HepG2 (cell line): ENCODE results near the gene PIGC. TPM values are rescaled to one million over a fixed set of nuclear protein-coding genes. Genes with fewer than 3 reads are reported as not detected.
A peak's percentile ranks its signal among the peaks of the same experiment; 100 is the strongest.

Source experiments
- ASH2L ChIP-seq: fragments of 300-600, 200-600 bp; sonication (generic); IDR thresholded peaks from 2 replicates; pipeline ENCODE4 v1.7.0; 2017; ENCODE audit warnings: low read depth, mild to moderate bottlenecking, moderate library complexity, mixed read lengths, low read length; ENCODE audit not compliant: insufficient read length
- CAMTA2 ChIP-seq: sonication (generic); formaldehyde crosslinking; IDR thresholded peaks from 2 replicates; pipeline ENCODE4 v1.4.0; 2020; ENCODE audit warnings: mild to moderate bottlenecking, missing genetic modification reagents, borderline replicate concordance
- CEBPG ChIP-seq: IDR thresholded peaks from 2 replicates; pipeline ENCODE4 v1.6.1; 2016
- FOSL1 ChIP-seq: sonication (generic); formaldehyde crosslinking; IDR thresholded peaks from 2 replicates; pipeline ENCODE4 v1.9.0; 2021; ENCODE audit warnings: missing genetic modification reagents, borderline replicate concordance
- FOXA3 ChIP-seq: IDR thresholded peaks from 2 replicates; pipeline ENCODE4 v1.6.1; 2016; ENCODE audit warnings: missing genetic modification reagents, missing compliant biosample characterization
- GZF1 ChIP-seq: sonication (generic); formaldehyde crosslinking; IDR thresholded peaks from 2 replicates; pipeline ENCODE4 v1.5.1; 2020; ENCODE audit warnings: mild to moderate bottlenecking, missing genetic modification reagents
- JUNB ChIP-seq: sonication (generic); formaldehyde crosslinking; IDR thresholded peaks from 2 replicates; pipeline ENCODE4 v1.8.0; 2022; ENCODE audit warnings: missing genetic modification reagents, mild to moderate bottlenecking, borderline replicate concordance
- MYNN ChIP-seq: sonication (generic); formaldehyde crosslinking; IDR thresholded peaks from 2 replicates; pipeline ENCODE4 v1.4.0; 2020; ENCODE audit warnings: mild to moderate bottlenecking, low read depth, missing genetic modification reagents
- NCOR1 ChIP-seq: fragments of 200-600 bp; sonication (generic); IDR thresholded peaks from 2 replicates; pipeline ENCODE4 v1.7.0; 2017; ENCODE audit warnings: antibody characterized with exemption, low read length, borderline replicate concordance
- ONECUT2 ChIP-seq: sonication (generic); formaldehyde crosslinking; IDR thresholded peaks from 2 replicates; pipeline ENCODE4 v1.4.0; 2020; ENCODE audit warnings: missing genetic modification reagents
- PAF1 ChIP-seq: IDR thresholded peaks from 2 replicates; pipeline ENCODE4 v1.6.1; 2016; ENCODE audit warnings: missing genetic modification reagents, missing compliant biosample characterization
- PCBP1 ChIP-seq: fragments of 200-400 bp; formaldehyde crosslinking; IDR thresholded peaks from 2 replicates; pipeline ENCODE4 v1.6.1; 2017; ENCODE audit warnings: mild to moderate bottlenecking, low read depth, low read length, borderline replicate concordance
- PITX1 ChIP-seq: sonication (generic); formaldehyde crosslinking; IDR thresholded peaks from 2 replicates; pipeline ENCODE4 v1.5.1; 2020; ENCODE audit warnings: mild to moderate bottlenecking, missing genetic modification reagents
- POGZ ChIP-seq: sonication (generic); formaldehyde crosslinking; IDR thresholded peaks from 2 replicates; pipeline ENCODE4 v1.4.0; 2020; ENCODE audit warnings: mild to moderate bottlenecking, missing genetic modification reagents
- RBM39 ChIP-seq: fragments of 200-400 bp; formaldehyde crosslinking; IDR thresholded peaks from one replicate; pipeline ENCODE4 v1.6.1; 2018; ENCODE audit warnings: antibody characterized with exemption, mild to moderate bottlenecking, low read depth, low read length; ENCODE audit not compliant: poor library complexity, severe bottlenecking
- REST ChIP-seq, 2 experiments: IDR thresholded peaks; 2 replicates each; pipeline ENCODE4 v1.6.1; 2011 to 2012; ENCODE audit warnings: low read length in 2 of 2, borderline replicate concordance in 1 of 2, low read depth in 1 of 2, mild to moderate bottlenecking in 1 of 2, moderate library complexity in 1 of 2
- RXRB ChIP-seq: IDR thresholded peaks from 2 replicates; pipeline ENCODE4 v1.6.1; 2016; ENCODE audit warnings: borderline replicate concordance, missing genetic modification reagents, missing compliant biosample characterization
- TFDP2 ChIP-seq: sonication (generic); formaldehyde crosslinking; IDR thresholded peaks from 2 replicates; pipeline ENCODE4 v1.4.0; 2020; ENCODE audit warnings: missing genetic modification reagents
- ZBTB3 ChIP-seq: sonication (generic); formaldehyde crosslinking; IDR thresholded peaks from 2 replicates; pipeline ENCODE4 v1.4.0; 2020; ENCODE audit warnings: low read depth, mild to moderate bottlenecking, moderate library complexity, missing genetic modification reagents, borderline replicate concordance
- ZBTB49 ChIP-seq: sonication (generic); formaldehyde crosslinking; IDR thresholded peaks from 2 replicates; pipeline ENCODE4 v1.4.0; 2020; ENCODE audit warnings: missing genetic modification reagents, borderline replicate concordance
- ZNF24 ChIP-seq: fragments of 450-650 bp; IDR thresholded peaks from 2 replicates; pipeline ENCODE4 v1.6.1; 2017; ENCODE audit warnings: antibody characterized with exemption, mild to moderate bottlenecking
- ZNF614 ChIP-seq: IDR thresholded peaks from 2 replicates; pipeline ENCODE4 v1.6.1; 2018; ENCODE audit warnings: missing biosample characterization, missing genetic modification reagents, inconsistent platforms, borderline replicate concordance
- ZNF644 ChIP-seq: IDR thresholded peaks from 2 replicates; pipeline ENCODE4 v1.6.1; 2016; ENCODE audit warnings: low read depth
- ZNF724P ChIP-seq: sonication (generic); formaldehyde crosslinking; IDR thresholded peaks from 2 replicates; pipeline ENCODE4 v1.8.0; 2022; ENCODE audit warnings: missing genetic modification reagents, borderline replicate concordance
- ZSCAN20 ChIP-seq: sonication (generic); formaldehyde crosslinking; IDR thresholded peaks from 2 replicates; pipeline ENCODE4 v1.4.0; 2020; ENCODE audit warnings: missing genetic modification reagents, mild to moderate bottlenecking, borderline replicate concordance
- polyA plus RNA-seq, 8 experiments: library from polyadenylated mRNA; depleted of rRNA in 3 of 8; stranded (reverse) in 7 of 8; unstranded in 1 of 8; fragments of >200 nt; fragmentation: Illumina TruSeq in 4 of 8; extraction: Trizol in 4 of 8; gene quantifications; 2 replicates each; pipeline versions ENCODE4 v1.2.1 to v1.2.3, GENCODE V29; 2011 to 2016; ENCODE audit warnings: low read depth in 4 of 8, missing spikeins in 1 of 8, mixed read lengths in 1 of 8; ENCODE audit not compliant: insufficient read depth in 1 of 8
- total RNA-seq, 5 experiments: library from RNA; depleted of rRNA; stranded (reverse); fragments of >200 nt; fragmentation: Illumina TruSeq; extraction: Trizol; gene quantifications; 2 replicates each; pipeline ENCODE4 v1.2.3, GENCODE V29; 2016; ENCODE audit warnings: low read depth in 1 of 5

PIGC gene
- total and polyA plus RNA-seq, 2 of the 13 experiments (the other 11 are each of a cell fraction or from before 2014, with no cell fraction given): 26.7 to 29.5 TPM

GRCh38 chr1:172467446-172467845, 23.6 kb upstream of the PIGC start (continued):
- TF ChIP-seq REST (IDR thresholded peaks at IDR 0.05; ENCODE audit: borderline replicate concordance in 1 of 2, low read depth in 1 of 2, low read length in 2 of 2) (no peak), PITX1 (no peak), ZNF24 (0 out of 2 replicates have a peak, but pooled peaks have one; percentile 11), ZNF614 (CRISPR knock-in tag) (no peak), ASH2L (peak; percentile 73), MYNN (CRISPR knock-in tag) (no peak), POGZ (CRISPR knock-in tag) (peak; percentile 50), TFDP2 (CRISPR knock-in tag) (no peak), CAMTA2 (CRISPR knock-in tag) (no peak), RBM39 (no peak), FOXA3 (CRISPR knock-in tag) (0 out of 2 replicates have a peak, but pooled peaks have one; percentile 27), PAF1 (CRISPR knock-in tag) (no peak), ZSCAN20 (no peak), NCOR1 (peak; percentile 54; the same call in 1 of the 2 replicates), ONECUT2 (CRISPR knock-in tag) (no peak), ZBTB49 (CRISPR knock-in tag) (no peak), RXRB (CRISPR knock-in tag) (peak; percentile 35; the same call in 1 of the 2 replicates), JUNB (CRISPR knock-in tag) (peak; percentile 44; the same call in 1 of the 2 replicates), PCBP1 (no peak), ZNF644 (CRISPR knock-in tag) (peak; percentile 98), ZBTB3 (CRISPR knock-in tag) (no peak), CEBPG (CRISPR knock-in tag) (no peak), FOSL1 (peak; percentile 68; the same call in 1 of the 2 replicates), ZNF724P (no peak), GZF1 (CRISPR knock-in tag) (no peak)
